Peyer's patch (tissue), 4 donors: ENCODE data around the gene BRAF. TPM values are rescaled to one million over a fixed set of nuclear protein-coding genes. Genes with fewer than 3 reads are reported as not detected.
A peak's percentile ranks its signal among the peaks of the same experiment; 100 is the strongest.
"Not testable (repeated sequence)": the region's sequence is repeated elsewhere in the genome, so short reads cannot be mapped to it uniquely, and the experiment has no call there.

ENCODE experiments used
- DNase-seq, 3 donors: peaks; one replicate each; pipeline ENCODE4 v3.0.0-alpha.2; 2017 to 2019
- H3K27ac ChIP-seq, 4 donors: fragments of 200-600 bp; sonication (generic); one replicate each; pipeline ENCODE4 v1.5.1; 2016 to 2019
- H3K27me3 ChIP-seq, 2 donors: fragments of 200-600 bp; sonication (generic); one replicate each; pipeline ENCODE4 v1.5.1; 2019
- H3K36me3 ChIP-seq, 3 donors: fragments of 200-600 bp; sonication (generic); one replicate each; pipeline ENCODE4 v1.5.1; 2016 to 2019
- H3K4me1 ChIP-seq, 4 donors: fragments of 200-600 bp; sonication (generic); one replicate each; pipeline ENCODE4 v1.5.1; 2016 to 2019
- H3K4me3 ChIP-seq, 4 donors: fragments of 200-600 bp; sonication (generic); 1 replicate in 3 of 4; 2 replicates in 1 of 4; pipeline ENCODE4 v1.5.1; 2016 to 2019; ENCODE audit warnings: mild to moderate bottlenecking in 1 of 4
- H3K9me3 ChIP-seq, 4 donors: fragments of 200-600 bp; sonication (generic); one replicate each; pipeline ENCODE4 v1.5.1; 2016 to 2019; ENCODE audit warnings: mild to moderate bottlenecking in 1 of 4
- POLR2A ChIP-seq, 2 donors: fragments of 450-650 bp; IDR thresholded peaks; one replicate each; pipeline ENCODE4 v1.5.1; 2017; ENCODE audit warnings: antibody characterized with exemption in 2 of 2, mild to moderate bottlenecking in 2 of 2, moderate library complexity in 2 of 2
- total RNA-seq, 4 donors: library from RNA; depleted of rRNA; stranded (reverse); fragments of >200 nt; gene quantifications; one replicate each; pipeline ENCODE4 v1.1.0, GENCODE V29; 2016
- TF ChIP-seq, protein P1 (sequence below), 6 experiments: fragments of 450-650 bp in 4 of 6; fragments of 200-600 bp in 2 of 6; sonication (generic) in 1 of 6; IDR thresholded peaks; one replicate each; pipeline ENCODE4 v1.5.1; 2017 to 2019; ENCODE audit warnings: antibody characterized with exemption in 6 of 6, mild to moderate bottlenecking in 3 of 6, moderate library complexity in 1 of 6

The BRAF gene
- total RNA-seq, 4 donors from 2014 or later = 26.3 to 97.4 (median 47.6) TPM

GRCh38 chr7:140754506-140754905 is 170.2 kb downstream of the BRAF start:
- TF ChIP-seq, protein P1, sequence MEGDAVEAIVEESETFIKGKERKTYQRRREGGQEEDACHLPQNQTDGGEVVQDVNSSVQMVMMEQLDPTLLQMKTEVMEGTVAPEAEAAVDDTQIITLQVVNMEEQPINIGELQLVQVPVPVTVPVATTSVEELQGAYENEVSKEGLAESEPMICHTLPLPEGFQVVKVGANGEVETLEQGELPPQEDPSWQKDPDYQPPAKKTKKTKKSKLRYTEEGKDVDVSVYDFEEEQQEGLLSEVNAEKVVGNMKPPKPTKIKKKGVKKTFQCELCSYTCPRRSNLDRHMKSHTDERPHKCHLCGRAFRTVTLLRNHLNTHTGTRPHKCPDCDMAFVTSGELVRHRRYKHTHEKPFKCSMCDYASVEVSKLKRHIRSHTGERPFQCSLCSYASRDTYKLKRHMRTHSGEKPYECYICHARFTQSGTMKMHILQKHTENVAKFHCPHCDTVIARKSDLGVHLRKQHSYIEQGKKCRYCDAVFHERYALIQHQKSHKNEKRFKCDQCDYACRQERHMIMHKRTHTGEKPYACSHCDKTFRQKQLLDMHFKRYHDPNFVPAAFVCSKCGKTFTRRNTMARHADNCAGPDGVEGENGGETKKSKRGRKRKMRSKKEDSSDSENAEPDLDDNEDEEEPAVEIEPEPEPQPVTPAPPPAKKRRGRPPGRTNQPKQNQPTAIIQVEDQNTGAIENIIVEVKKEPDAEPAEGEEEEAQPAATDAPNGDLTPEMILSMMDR (IDR thresholded peaks at IDR 0.05) = no peak
- TF ChIP-seq POLR2A (IDR thresholded peaks at IDR 0.05) = no peak
- H3K9me3 ChIP-seq = no peaks in the 10 kb centered on the region
- H3K4me3 ChIP-seq = no peak overlapping the region
- no peaks in the 10 kb centered on the region for H3K27me3 ChIP-seq
- H3K4me1 ChIP-seq = no peaks in the 10 kb centered on the region
- no peak overlapping the region for H3K27ac ChIP-seq
- H3K36me3 ChIP-seq = no peaks in the 10 kb centered on the region
- no peak for DNase-seq

- DNase-seq = no peak
- no peak for TF ChIP-seq POLR2A (IDR thresholded peaks at IDR 0.05)
- TF ChIP-seq, protein P1 (IDR thresholded peaks at IDR 0.05) = no peak
- Histone ChIP-seq H3K27me3 (no peaks in the 10 kb centered on the region), H3K36me3 (peaks cover 0 to 8% (median 0%) of the 10 kb centered on the region in 3 donors), H3K27ac (no peak overlapping the region), H3K9me3 (no peaks in the 10 kb centered on the region), H3K4me3 (no peak overlapping the region), H3K4me1 (no peaks in the 10 kb centered on the region)
These were observed 172.2 kb downstream of the BRAF start for GRCh38 chr7:140752533-140752932.

GRCh38 chr7:140746751-140747150 is 178.0 kb downstream of the BRAF start:
- Histone ChIP-seq H3K27me3 (no peaks in the 10 kb centered on the region), H3K9me3 (no peaks in the 10 kb centered on the region), H3K27ac (no peak overlapping the region), H3K36me3 (peaks cover 0 to 8% (median 0%) of the 10 kb centered on the region in 3 donors), H3K4me1 (no peaks in the 10 kb centered on the region), H3K4me3 (no peak overlapping the region)
- DNase-seq = no peak
- TF ChIP-seq, protein P1 (IDR thresholded peaks at IDR 0.05) = no peak

GRCh38 chr7:140745266-140746058 is 179.3 kb downstream of the BRAF start:
- Histone ChIP-seq H3K4me1 (no peaks in the 10 kb centered on the region), H3K36me3 (peaks cover 0 to 8% (median 0%) of the 10 kb centered on the region in 3 donors), H3K27ac (no peak overlapping the region), H3K4me3 (no peak overlapping the region), H3K9me3 (no peaks in the 10 kb centered on the region), H3K27me3 (no peaks in the 10 kb centered on the region)
- TF ChIP-seq, protein P1 (IDR thresholded peaks at IDR 0.05) = no peak
- TF ChIP-seq POLR2A (IDR thresholded peaks at IDR 0.05) = no peak
- no peak for DNase-seq

- TF ChIP-seq, protein P1 (IDR thresholded peaks at IDR 0.05) = no peak
- TF ChIP-seq POLR2A (IDR thresholded peaks at IDR 0.05) = no peak
- Histone ChIP-seq H3K27me3 (no peaks in the 10 kb centered on the region), H3K27ac (no peak overlapping the region), H3K36me3 (peaks cover 0 to 13% (median 0%) of the 10 kb centered on the region in 3 donors), H3K4me3 (no peak overlapping the region), H3K9me3 (no peaks in the 10 kb centered on the region), H3K4me1 (no peaks in the 10 kb centered on the region)
- DNase-seq = peak in 1 of 3 donors; percentile 46
These were observed 180.7 kb downstream of the BRAF start for GRCh38 chr7:140744005-140744404.

- DNase-seq, H3K27me3 ChIP-seq, H3K4me1 ChIP-seq, H3K27ac ChIP-seq, H3K9me3 ChIP-seq, H3K4me3 ChIP-seq: not testable (repeated sequence)
- peaks cover 0 to 10% (median 0%) of the 10 kb centered on the region in 3 donors for H3K36me3 ChIP-seq
These were observed 181.5 kb downstream of the BRAF start for GRCh38 chr7:140743255-140743654.
